ENCODE results near the gene RNF149.

Gene RNF149

DNA sequence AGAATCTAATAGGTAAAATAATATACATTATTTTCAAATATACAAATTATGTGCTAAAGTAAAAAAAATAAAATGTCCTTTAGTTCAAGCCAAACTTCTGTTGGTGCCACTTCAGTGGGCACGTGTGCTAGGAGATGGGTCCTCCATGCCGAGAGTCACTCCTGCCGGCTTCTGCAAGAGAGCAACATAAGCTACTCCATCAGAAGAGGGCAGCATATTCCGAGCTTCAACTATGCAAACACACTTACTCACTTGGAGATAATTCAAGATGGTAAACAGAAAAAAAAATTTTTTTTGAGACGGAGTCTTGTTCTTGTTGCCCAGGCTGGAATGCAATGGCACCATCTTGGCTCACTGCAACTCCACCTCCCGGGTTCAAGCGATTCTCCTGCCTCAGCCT, 31.4 kb downstream of the RNF149 start:
- TF ChIP-seq CTCF (IDR thresholded peaks at IDR 0.05; ENCODE audit: low read depth, low read length) (no peak), POLR2A (IDR thresholded peaks at IDR 0.05; ENCODE audit: extremely low read depth, insufficient read length) (no peak), MYC (IDR thresholded peaks at IDR 0.05; ENCODE audit: low read depth, low read length) (no peak)
- TF ChIP-seq, protein P1, sequence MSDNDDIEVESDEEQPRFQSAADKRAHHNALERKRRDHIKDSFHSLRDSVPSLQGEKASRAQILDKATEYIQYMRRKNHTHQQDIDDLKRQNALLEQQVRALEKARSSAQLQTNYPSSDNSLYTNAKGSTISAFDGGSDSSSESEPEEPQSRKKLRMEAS (IDR thresholded peaks at IDR 0.05; ENCODE audit: low read depth, low read length): no peak
- no peak overlapping the region for H3K4me3 ChIP-seq (ENCODE audit: low read depth, low read length)
- DNase-seq (ENCODE audit: low read depth): peak; percentile 20

DNA sequence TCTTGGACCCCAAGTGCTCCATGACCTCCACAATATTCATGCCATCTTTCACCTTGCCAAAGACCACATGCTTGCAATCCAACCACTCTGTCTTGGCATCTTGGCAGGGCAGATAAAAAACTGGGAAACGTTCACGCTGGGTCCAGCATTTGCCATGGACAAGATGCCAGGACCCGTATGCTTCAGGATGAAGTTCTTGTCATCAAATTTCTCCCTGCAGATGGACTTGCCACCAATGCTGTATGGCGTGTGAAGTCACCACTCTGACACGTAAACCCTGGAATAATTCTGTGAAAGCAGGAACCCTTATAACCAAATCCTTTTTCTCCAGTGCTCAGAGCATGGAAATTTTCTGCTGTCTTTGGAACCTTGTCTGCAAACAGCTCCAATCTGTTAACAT, 34.4 kb downstream of the RNF149 start:
- DNase-seq (ENCODE audit: low read depth): no peak
- H3K4me3 ChIP-seq (ENCODE audit: low read depth, low read length): no peak overlapping the region
- no peak for TF ChIP-seq CTCF (IDR thresholded peaks at IDR 0.05; ENCODE audit: low read depth, low read length)
- no peak for TF ChIP-seq POLR2A (IDR thresholded peaks at IDR 0.05; ENCODE audit: extremely low read depth, insufficient read length)
- TF ChIP-seq MYC (IDR thresholded peaks at IDR 0.05; ENCODE audit: low read depth, low read length): no peak
- TF ChIP-seq, protein P1 (IDR thresholded peaks at IDR 0.05; ENCODE audit: low read depth, low read length): no peak

DNA sequence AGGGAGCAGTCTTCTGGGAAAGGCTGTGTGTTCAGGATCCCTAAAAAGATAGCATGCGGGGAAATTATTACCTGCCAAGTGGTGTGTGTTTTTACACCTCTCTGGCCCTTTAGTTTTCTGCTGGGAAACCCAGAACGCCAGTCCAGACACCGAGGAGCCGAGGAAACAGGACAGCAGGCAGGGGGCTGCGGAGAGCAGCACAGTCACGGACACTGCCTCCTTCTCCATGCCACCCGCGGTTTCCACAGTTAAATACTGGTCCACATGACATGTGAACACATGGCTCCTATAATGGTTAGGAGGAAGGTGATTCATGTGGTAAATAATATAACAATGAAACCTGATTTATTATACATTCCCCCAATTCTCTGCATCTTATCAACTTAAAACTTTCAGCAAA, 35.4 kb downstream of the RNF149 start:
- TF ChIP-seq POLR2A (IDR thresholded peaks at IDR 0.05; ENCODE audit: extremely low read depth, insufficient read length): no peak
- TF ChIP-seq, protein P1 (IDR thresholded peaks at IDR 0.05; ENCODE audit: low read depth, low read length): no peak
- no peak for TF ChIP-seq CTCF (IDR thresholded peaks at IDR 0.05; ENCODE audit: low read depth, low read length)
- TF ChIP-seq MYC (IDR thresholded peaks at IDR 0.05; ENCODE audit: low read depth, low read length): no peak
- H3K4me3 ChIP-seq (ENCODE audit: low read depth, low read length): no peak overlapping the region
- no peak for DNase-seq (ENCODE audit: low read depth)

DNA sequence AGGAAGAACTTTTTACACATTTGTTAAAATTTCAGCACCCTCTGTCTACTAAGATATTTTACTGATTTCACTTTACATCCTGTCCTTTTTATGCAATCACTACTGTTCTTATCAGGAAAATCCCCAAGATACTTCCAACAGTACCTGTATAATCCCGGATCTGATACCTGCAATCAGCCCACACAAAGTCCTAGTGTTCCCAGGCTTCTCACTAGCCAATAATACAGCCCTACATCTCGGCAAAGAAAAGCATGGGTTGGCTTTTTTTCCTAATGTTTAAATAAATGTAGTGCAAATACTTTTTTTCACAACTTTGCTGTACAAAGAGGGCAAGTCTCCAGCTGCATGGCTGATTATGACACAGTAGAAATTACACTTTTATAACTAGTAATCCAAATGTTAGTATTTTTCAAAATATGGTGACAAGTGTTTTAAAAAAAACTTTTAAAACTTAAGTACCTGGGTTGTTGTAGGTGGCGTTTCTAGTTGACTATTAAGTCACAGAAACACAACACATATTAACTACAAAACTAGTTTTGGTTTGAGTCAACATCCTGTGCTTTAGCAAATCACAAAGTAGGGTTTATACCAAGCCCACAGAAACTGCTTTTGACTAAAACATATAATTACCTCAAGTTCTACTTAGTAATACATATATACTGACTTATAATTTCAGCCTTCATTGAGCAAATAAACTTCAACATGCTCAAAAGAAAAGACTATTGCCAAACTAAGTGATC, 36.3 kb downstream of the RNF149 start:
- no peak for TF ChIP-seq POLR2A (IDR thresholded peaks at IDR 0.05; ENCODE audit: extremely low read depth, insufficient read length)
- TF ChIP-seq MYC (IDR thresholded peaks at IDR 0.05; ENCODE audit: low read depth, low read length): no peak
- TF ChIP-seq CTCF (IDR thresholded peaks at IDR 0.05; ENCODE audit: low read depth, low read length): no peak
- TF ChIP-seq, protein P1 (IDR thresholded peaks at IDR 0.05; ENCODE audit: low read depth, low read length): no peak
- H3K4me3 ChIP-seq (ENCODE audit: low read depth, low read length): no peak overlapping the region
- no peak for DNase-seq (ENCODE audit: low read depth)

DNA sequence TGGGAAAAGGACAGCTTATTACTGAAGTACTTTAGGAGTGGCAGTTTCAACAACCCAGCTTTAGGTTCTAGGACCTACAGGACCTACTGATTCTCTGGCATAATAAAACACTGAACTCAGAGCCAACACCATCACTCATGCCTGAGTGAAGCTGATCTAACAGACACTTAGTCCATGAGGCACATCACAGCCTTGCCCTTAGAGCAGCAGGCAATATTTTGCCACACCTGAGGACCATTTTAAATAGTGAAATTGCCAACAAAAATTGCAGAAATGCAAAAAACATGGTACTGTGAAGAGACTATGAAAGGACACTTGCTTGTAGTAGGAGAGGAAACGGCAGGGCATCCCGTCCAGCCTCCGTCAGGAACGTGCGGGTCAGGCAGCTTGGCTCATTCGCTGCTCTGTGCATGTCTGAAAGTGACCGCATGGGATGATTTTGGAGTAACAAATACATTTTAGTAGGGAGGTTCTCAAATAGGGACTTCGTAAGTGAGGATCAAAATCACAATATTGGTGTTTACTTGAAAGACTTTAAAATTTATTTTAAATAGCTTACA, 37.7 kb downstream of the RNF149 start:
- no peak for TF ChIP-seq POLR2A (IDR thresholded peaks at IDR 0.05; ENCODE audit: extremely low read depth, insufficient read length)
- no peak for TF ChIP-seq CTCF (IDR thresholded peaks at IDR 0.05; ENCODE audit: low read depth, low read length)
- no peak for TF ChIP-seq MYC (IDR thresholded peaks at IDR 0.05; ENCODE audit: low read depth, low read length)
- TF ChIP-seq, protein P1 (IDR thresholded peaks at IDR 0.05; ENCODE audit: low read depth, low read length): no peak
- DNase-seq (ENCODE audit: low read depth): no peak
- H3K4me3 ChIP-seq (ENCODE audit: low read depth, low read length): no peak overlapping the region

All from NB4 (cell line).